Measurements from ENCODE around the gene CCDC40. TPM values are rescaled to one million over a fixed set of nuclear protein-coding genes. Genes with fewer than 3 reads are reported as not detected.

Gene CCDC40
- total and polyA plus RNA-seq, 2 of the 13 experiments (the other 11 are each of a cell fraction or from before 2014, with no cell fraction given): 4.1 to 5.5 TPM

GRCh38 chr17:80082403-80083135 is 46.1 kb downstream of the CCDC40 start (continued):
- no peak for TF ChIP-seq MAFK (conservative IDR thresholded peaks at IDR 0.05 in 1 of 2, IDR thresholded peaks at IDR 0.05 in 1 of 2; ENCODE audit: low read length in 2 of 2)
- no peak for TF ChIP-seq MIXL1 (CRISPR knock-in tag; IDR thresholded peaks at IDR 0.05)
- no peak for TF ChIP-seq TFDP1 (CRISPR knock-in tag; IDR thresholded peaks at IDR 0.05; ENCODE audit: borderline replicate concordance)
- no peak for TF ChIP-seq ZNF841 (CRISPR knock-in tag; IDR thresholded peaks at IDR 0.05; ENCODE audit: borderline replicate concordance)
- peak; percentile 41; the same call in 1 of the 2 replicates for TF ChIP-seq CEBPG (CRISPR knock-in tag; IDR thresholded peaks at IDR 0.05)
- no peak for TF ChIP-seq RAD51 (IDR thresholded peaks at IDR 0.05; ENCODE audit: borderline replicate concordance)
- TF ChIP-seq KMT2B (CRISPR knock-in tag; IDR thresholded peaks at IDR 0.05): no peak
- peak; percentile 21; the same call in 1 of the 2 replicates for TF ChIP-seq SAP130 (CRISPR knock-in tag; IDR thresholded peaks at IDR 0.05; ENCODE audit: low read depth)
- TF ChIP-seq IRF1 (CRISPR knock-in tag; IDR thresholded peaks at IDR 0.05; ENCODE audit: low read depth): no peak
- TF ChIP-seq CERS6 (CRISPR knock-in tag; IDR thresholded peaks at IDR 0.05): no peak
- TF ChIP-seq KLF12 (CRISPR knock-in tag; IDR thresholded peaks at IDR 0.05; ENCODE audit: borderline replicate concordance): no peak
- peak; percentile 21; the same call in 1 of the 2 replicates for TF ChIP-seq MEIS2 (CRISPR knock-in tag; IDR thresholded peaks at IDR 0.05)
- 0 out of 2 replicates have a peak, but pooled peaks have one; percentile 23 for TF ChIP-seq ZNF614 (CRISPR knock-in tag; IDR thresholded peaks at IDR 0.05; ENCODE audit: borderline replicate concordance)
- no peak for TF ChIP-seq ZNF639 (CRISPR knock-in tag; conservative IDR thresholded peaks at IDR 0.05)
- TF ChIP-seq TEAD3 (CRISPR knock-in tag; optimal IDR thresholded peaks at IDR 0.05; ENCODE audit: borderline replicate concordance): peak; percentile 29
- no peak for TF ChIP-seq NCOA2 (CRISPR knock-in tag; IDR thresholded peaks at IDR 0.05)
- TF ChIP-seq ZNF678 (CRISPR knock-in tag; IDR thresholded peaks at IDR 0.05): peak; percentile 34; the same call in 1 of the 2 replicates
- TF ChIP-seq ZNF780A (CRISPR knock-in tag; IDR thresholded peaks at IDR 0.05): no peak
- no peak for TF ChIP-seq ZNF609 (CRISPR knock-in tag; IDR thresholded peaks at IDR 0.05; ENCODE audit: borderline replicate concordance)
- 0 out of 2 replicates have a peak, but pooled peaks have one; percentile 11 for TF ChIP-seq IRF2 (CRISPR knock-in tag; IDR thresholded peaks at IDR 0.05)
- TF ChIP-seq KMT2A (CRISPR knock-in tag; IDR thresholded peaks at IDR 0.05): 0 out of 2 replicates have a peak, but pooled peaks have one; percentile 27
- TF ChIP-seq KDM4B (CRISPR knock-in tag; IDR thresholded peaks at IDR 0.05): 0 out of 2 replicates have a peak, but pooled peaks have one; percentile 13
